Subcutaneous adipose tissue (tissue), 4 donors: ENCODE results near the gene ZNF670. TPM values are rescaled to one million over a fixed set of nuclear protein-coding genes. Genes with fewer than 3 reads are reported as not detected.

Source experiments
- total RNA-seq, 4 donors: library from RNA; depleted of rRNA; stranded (reverse); fragments of >200 nt; gene quantifications; one replicate each; pipeline ENCODE4 v1.1.0, GENCODE V29; 2016
- TF ChIP-seq, protein P1 (sequence below): fragments of 450-650 bp; IDR thresholded peaks from one replicate; pipeline ENCODE4 v1.5.1; 2016; ENCODE audit warnings: low read depth, mild to moderate bottlenecking, control low read depth, antibody characterized with exemption, moderate library complexity

The ZNF670 gene
- 1 to 10 TPM; 3.1 to 5.2 (median 3.4) TPM for total RNA-seq

DNA sequence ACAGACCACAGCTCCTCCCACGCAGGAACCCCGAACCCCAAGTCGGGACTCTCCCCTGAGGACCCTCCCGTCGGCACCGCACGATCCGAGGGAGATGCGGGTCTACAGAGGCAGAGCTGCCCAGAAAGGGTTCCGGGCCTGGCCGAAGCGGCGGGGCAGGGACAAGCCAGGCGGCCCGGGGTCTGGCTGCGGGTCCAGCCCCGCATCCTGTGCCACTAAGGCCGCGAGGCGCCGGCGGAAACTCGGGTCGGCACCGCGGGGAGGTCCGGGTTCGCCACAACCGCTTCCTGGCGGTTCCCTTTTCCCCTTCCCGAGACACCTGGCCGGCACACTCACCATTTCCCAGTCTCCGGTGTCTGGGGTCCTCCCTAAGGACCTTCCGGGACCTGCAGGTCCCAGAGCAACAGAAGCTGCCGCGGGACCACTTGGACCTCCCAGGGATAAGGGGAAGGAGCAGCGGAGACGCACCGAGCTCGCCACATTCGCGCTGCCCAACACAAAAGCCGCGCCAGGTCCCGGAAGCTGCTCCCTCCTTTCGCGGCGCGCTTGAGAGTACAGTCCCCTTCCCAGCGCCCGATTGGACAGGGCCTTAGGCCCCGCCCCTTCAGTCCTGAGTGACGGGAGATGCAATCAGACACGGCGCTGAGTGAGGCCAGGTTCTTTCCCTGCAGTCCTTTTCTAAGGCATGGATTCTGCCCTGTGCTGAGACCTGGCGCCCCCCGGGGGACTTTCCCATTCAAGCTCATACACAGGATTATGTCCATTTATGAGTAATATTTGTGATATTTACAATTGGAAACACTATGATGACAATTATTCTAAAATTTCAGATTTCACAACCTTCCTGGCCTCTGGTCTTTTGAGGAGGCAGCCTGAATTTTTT is at the start of gene ZNF670:
TSS of gene ZNF670 (minus strand) at position 554 of the 883 bp plus-strand sequence. CDS start at position 339, 215 bp downstream.
- TF ChIP-seq, protein P1, sequence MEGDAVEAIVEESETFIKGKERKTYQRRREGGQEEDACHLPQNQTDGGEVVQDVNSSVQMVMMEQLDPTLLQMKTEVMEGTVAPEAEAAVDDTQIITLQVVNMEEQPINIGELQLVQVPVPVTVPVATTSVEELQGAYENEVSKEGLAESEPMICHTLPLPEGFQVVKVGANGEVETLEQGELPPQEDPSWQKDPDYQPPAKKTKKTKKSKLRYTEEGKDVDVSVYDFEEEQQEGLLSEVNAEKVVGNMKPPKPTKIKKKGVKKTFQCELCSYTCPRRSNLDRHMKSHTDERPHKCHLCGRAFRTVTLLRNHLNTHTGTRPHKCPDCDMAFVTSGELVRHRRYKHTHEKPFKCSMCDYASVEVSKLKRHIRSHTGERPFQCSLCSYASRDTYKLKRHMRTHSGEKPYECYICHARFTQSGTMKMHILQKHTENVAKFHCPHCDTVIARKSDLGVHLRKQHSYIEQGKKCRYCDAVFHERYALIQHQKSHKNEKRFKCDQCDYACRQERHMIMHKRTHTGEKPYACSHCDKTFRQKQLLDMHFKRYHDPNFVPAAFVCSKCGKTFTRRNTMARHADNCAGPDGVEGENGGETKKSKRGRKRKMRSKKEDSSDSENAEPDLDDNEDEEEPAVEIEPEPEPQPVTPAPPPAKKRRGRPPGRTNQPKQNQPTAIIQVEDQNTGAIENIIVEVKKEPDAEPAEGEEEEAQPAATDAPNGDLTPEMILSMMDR = no peak

DNA sequence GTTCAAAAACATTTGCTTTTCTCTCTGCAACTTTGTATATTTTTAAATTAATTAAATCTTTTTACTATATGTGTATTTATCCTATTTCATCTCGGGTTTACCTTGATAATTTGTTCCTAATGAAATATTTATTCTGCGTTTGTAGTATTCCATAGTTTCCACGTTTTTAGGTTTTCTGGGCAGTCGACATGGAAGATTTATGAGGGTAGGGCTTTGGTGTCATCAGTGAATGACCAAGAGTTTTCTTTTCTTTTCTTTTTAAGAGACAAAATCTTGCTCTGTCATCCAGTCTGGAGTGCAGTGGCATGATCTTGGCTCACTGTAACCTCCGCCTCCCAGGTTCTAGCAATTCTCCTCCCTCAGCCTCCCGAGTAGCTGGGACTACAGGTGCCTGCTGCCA is 42.8 kb upstream of the ZNF670 start:
- TF ChIP-seq, protein P1 = no peak

GRCh38 chr1:247119600-247120407 is 41.2 kb upstream of the ZNF670 start:
- TF ChIP-seq, protein P1 = no peak

DNA sequence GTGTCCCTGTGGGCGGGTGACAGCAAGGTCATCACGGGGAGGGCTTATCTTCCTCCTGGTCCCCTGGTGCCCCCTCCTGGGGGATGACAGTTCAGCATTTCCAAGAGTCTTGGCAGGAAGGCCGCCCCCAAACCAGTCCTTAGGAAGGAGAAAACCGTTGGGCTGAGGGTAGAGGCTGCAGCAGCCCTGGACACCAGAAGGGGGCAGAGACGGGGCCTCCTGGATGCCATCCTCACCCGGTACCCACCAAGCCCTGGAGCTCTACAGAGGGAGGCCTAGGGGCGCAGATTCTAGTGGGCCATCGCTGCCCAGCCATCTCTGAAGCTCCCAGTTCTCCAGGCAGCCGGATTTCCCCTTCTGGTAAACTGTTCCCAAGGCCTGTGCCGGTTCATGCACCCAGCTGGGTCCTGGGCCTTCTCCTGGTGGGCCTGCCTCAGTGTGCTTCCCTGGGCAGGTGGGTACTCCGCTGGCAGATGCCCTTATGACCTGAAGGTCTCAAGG is 40.4 kb upstream of the ZNF670 start:
- TF ChIP-seq, protein P1 = no peak

DNA sequence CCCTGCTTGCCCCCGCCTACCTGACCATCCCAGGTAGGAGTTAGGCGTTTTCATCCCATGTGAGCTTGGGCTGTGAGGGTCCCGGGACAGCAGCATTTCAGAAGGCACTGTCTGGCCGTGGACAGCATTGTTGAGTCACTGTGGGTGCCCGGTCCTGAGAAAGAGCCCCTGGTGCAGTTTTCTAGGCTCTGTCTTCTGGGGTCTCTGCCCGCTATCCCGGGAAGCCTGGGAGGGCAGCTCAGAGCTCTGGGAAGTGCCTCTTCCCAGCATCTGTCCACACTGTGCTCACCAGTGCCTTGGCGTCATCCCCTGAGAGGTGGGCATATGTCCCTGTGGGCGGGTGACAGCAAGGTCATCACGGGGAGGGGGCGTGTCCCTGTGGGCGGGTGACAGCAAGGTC is 36.9 kb upstream of the ZNF670 start:
- TF ChIP-seq, protein P1 = no peak

DNA sequence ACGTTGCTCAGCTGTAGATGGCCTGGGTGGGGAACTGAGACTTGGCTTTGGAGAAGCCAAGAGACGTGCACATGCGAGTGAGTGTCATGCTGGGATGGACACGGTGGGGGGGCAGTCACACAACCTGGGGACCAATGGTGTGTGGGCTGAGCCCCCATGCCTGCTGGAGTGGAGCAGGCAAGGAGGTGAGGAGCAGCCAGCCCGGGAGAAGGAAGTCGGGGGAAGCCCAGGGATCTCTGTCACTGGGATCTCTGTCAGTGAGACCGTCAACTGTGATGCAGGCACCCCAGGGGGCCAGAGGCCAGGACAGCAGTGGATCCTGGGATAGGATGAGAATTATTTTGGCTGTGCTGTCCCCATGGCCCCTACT is 36.5 kb upstream of the ZNF670 start:
- TF ChIP-seq, protein P1 = no peak
